Left lung (tissue), 10 donors: ENCODE measurements around the gene FLYWCH1. TPM values are rescaled to one million over a fixed set of nuclear protein-coding genes. Genes with fewer than 3 reads are reported as not detected.

ENCODE experiments used
- ATAC-seq: fragments of 200-7000 bp; cut with Tn5 transposase; one replicate; pipeline ENCODE4 v1.9.1; 2020; ENCODE audit warnings: moderate library complexity
- DNase-seq, 4 donors: peaks; one replicate each; pipeline ENCODE4 v3.0.0-alpha.2; 2013 to 2020
- H3K27ac ChIP-seq, 2 donors: fragments of 200-600 bp; sonication (generic) in 1 of 2; one replicate each; pipeline versions ENCODE4 v1.5.0 to v1.8.0; 2020 to 2021
- H3K27me3 ChIP-seq, 2 donors: fragments of 200-600 bp; sonication (generic) in 1 of 2; one replicate each; pipeline versions ENCODE4 v1.5.0 to v1.8.0; 2020 to 2021
- H3K36me3 ChIP-seq, 2 donors: fragments of 200-600 bp; sonication (generic) in 1 of 2; one replicate each; pipeline versions ENCODE4 v1.5.0 to v1.8.0; 2020 to 2021
- H3K4me1 ChIP-seq, 2 donors: fragments of 200-600 bp; one replicate each; pipeline ENCODE4 v1.8.0; 2021
- H3K4me3 ChIP-seq, 2 donors: fragments of 200-600 bp; sonication (generic) in 1 of 2; one replicate each; pipeline versions ENCODE4 v1.5.0 to v1.8.0; 2020 to 2021; ENCODE audit warnings: mild to moderate bottlenecking in 1 of 2
- H3K9me3 ChIP-seq, 2 donors: fragments of 200-600 bp; sonication (generic) in 1 of 2; one replicate each; pipeline versions ENCODE4 v1.5.0 to v1.8.0; 2020 to 2021
- CTCF ChIP-seq, 2 donors: fragments of 200-600 bp; sonication (generic) in 1 of 2; IDR thresholded peaks; one replicate each; pipeline versions ENCODE4 v1.5.0 to v1.8.0; 2021; ENCODE audit warnings: antibody characterized with exemption in 2 of 2
- intact Hi-C, 2 donors: fragments of 100-400 bp; cut with DNase I; formaldehyde crosslinking; loops; one replicate each; pipeline versions ENCODE4 v1.11.2 to v1.14.2; 2022
- polyA plus RNA-seq, 6 donors: library from polyadenylated mRNA; unstranded; fragments of 120-200 nt; gene quantifications; one replicate each; pipeline ENCODE4 v1.2.1, GENCODE V29; 2013; ENCODE audit not compliant: insufficient read length in 6 of 6
- total RNA-seq, 2 donors: library from RNA; stranded (reverse); fragmentation: NEBNext Ultra II Directional; extraction: Animal tissue kit (Norgen Biotek cat#: 25700); gene quantifications; one replicate each; pipeline ENCODE4 v1.2.1, GENCODE V29; 2021
- donor health status: DM: no; HTN: yes; CAD: no.
- donor health status: DM: no; HTN: no; CAD: no.

Gene FLYWCH1
- total and polyA plus RNA-seq, 8 donors: 17.2 to 42.9 (median 26.4) TPM

- DNase-seq (no peak), ATAC-seq (no peak)
- H3K4me3 ChIP-seq: no peak overlapping the region
- intact Hi-C loops: no loop called here
- peaks cover 0 to 19% of the 10 kb centered on the region in 2 donors for H3K36me3 ChIP-seq
- H3K27ac ChIP-seq: no peak overlapping the region
- TF ChIP-seq CTCF (IDR thresholded peaks at IDR 0.05): no peak
- H3K4me1 ChIP-seq: peaks cover 3 to 40% of the 10 kb centered on the region in 2 donors
- H3K27me3 ChIP-seq: peaks cover 14 to 16% of the 10 kb centered on the region in 2 donors
- H3K9me3 ChIP-seq: no peaks in the 10 kb centered on the region
These were observed 60.5 kb downstream of the FLYWCH1 start for GRCh38 chr16:2971985-2972784.

- TF ChIP-seq CTCF (IDR thresholded peaks at IDR 0.05): no peak
- Histone ChIP-seq H3K4me3 (no peak overlapping the region), H3K27ac (no peak overlapping the region), H3K27me3 (peaks cover 5 to 7% of the 10 kb centered on the region in 2 donors), H3K9me3 (no peaks in the 10 kb centered on the region), H3K36me3 (peaks cover 0 to 19% of the 10 kb centered on the region in 2 donors), H3K4me1 (peaks cover 3 to 38% of the 10 kb centered on the region in 2 donors)
- ATAC-seq: no peak
- DNase-seq: peak in 1 of 4 donors; percentile 71
- intact Hi-C loops: no loop called here
These were observed 61.4 kb downstream of the FLYWCH1 start for GRCh38 chr16:2973093-2973492.

GRCh38 chr16:2973605-2974318, 62.0 kb downstream of the FLYWCH1 start:
- H3K36me3 ChIP-seq: peaks cover 0 to 19% of the 10 kb centered on the region in 2 donors
- H3K4me3 ChIP-seq: no peak overlapping the region
- peaks cover 0 to 31% of the 10 kb centered on the region in 2 donors for H3K4me1 ChIP-seq
- no peak for TF ChIP-seq CTCF (IDR thresholded peaks at IDR 0.05)
- H3K27ac ChIP-seq: no peak overlapping the region
- intact Hi-C loops: no loop called here
- no peak for ATAC-seq
- no peaks in the 10 kb centered on the region for H3K9me3 ChIP-seq
- no peaks in the 10 kb centered on the region for H3K27me3 ChIP-seq
- no peak for DNase-seq

GRCh38 chr16:2974319-2975056, 62.8 kb downstream of the FLYWCH1 start:
- no peak for TF ChIP-seq CTCF (IDR thresholded peaks at IDR 0.05)
- H3K27ac ChIP-seq: no peak overlapping the region
- ATAC-seq (no peak), DNase-seq (no peak)
- H3K4me3 ChIP-seq: no peak overlapping the region
- no peaks in the 10 kb centered on the region for H3K9me3 ChIP-seq
- H3K4me1 ChIP-seq: peaks cover under 1 to 32% of the 10 kb centered on the region in 2 donors
- H3K27me3 ChIP-seq: no peaks in the 10 kb centered on the region
- intact Hi-C loops: no loop called here
- peaks cover 0 to 19% of the 10 kb centered on the region in 2 donors for H3K36me3 ChIP-seq
